Panc1 (cell line): ENCODE results near the gene NLRC5. TPM values are rescaled to one million over a fixed set of nuclear protein-coding genes. Genes with fewer than 3 reads are reported as not detected.

Experiments used
- ATAC-seq: fragments of 200-7000 bp; cut with Tn5 transposase; 2 replicates; pipeline ENCODE4 v1.9.1; 2020; ENCODE audit warnings: mild to moderate bottlenecking, moderate library complexity
- BruUV-seq: library from RNA; stranded (reverse); fragments of 400-500 nt; replicated peaks from 2 replicates; lab custom pipeline; 2021; lab: Mats Ljungman, UMichigan
- CTCF ChIA-PET: fragments of 300-600 bp; sonication (Branson Sonifier 250); formaldehyde crosslinking; loops from one replicate; lab custom pipeline; 2022; ENCODE audit warnings: antibody characterized with exemption; lab: Charles Lee
- POLR2A ChIA-PET: fragments of 300-600 bp; sonication (Branson Sonifier 250); formaldehyde crosslinking; loops from one replicate; lab custom pipeline; 2022; ENCODE audit warnings: antibody characterized with exemption; lab: Charles Lee
- DNase-seq: peaks from one replicate; pipeline ENCODE4 v3.0.0-alpha.2; 2010; ENCODE audit warnings: low read depth, low spot score
- H3K27ac ChIP-seq: 2 replicates; pipeline ENCODE4 v1.5.1; 2011; ENCODE audit warnings: mild to moderate bottlenecking, low read length, inconsistent platforms
- H3K27me3 ChIP-seq: fragments of 200-500 bp; sonication (Bioruptor generic); 2 replicates; pipeline ENCODE4 v1.6.0; 2014; ENCODE audit warnings: low read length, inconsistent platforms; ENCODE audit not compliant: control insufficient read depth, insufficient read depth
- H3K36me3 ChIP-seq: fragments of 200-500 bp; sonication (Bioruptor generic); 2 replicates; pipeline ENCODE4 v1.5.1; 2014; ENCODE audit warnings: inconsistent platforms, mild to moderate bottlenecking, low read length, moderate library complexity; ENCODE audit not compliant: control insufficient read depth, insufficient read depth
- H3K4me1 ChIP-seq: 2 replicates; pipeline ENCODE4 v1.5.1; 2011; ENCODE audit warnings: inconsistent platforms, mild to moderate bottlenecking, low read length, moderate library complexity; ENCODE audit not compliant: control insufficient read depth, insufficient read depth
- H3K4me3 ChIP-seq, 2 experiments: 2 replicates each; pipeline ENCODE4 v1.5.1; 2011 to 2012; ENCODE audit warnings: low read depth in 2 of 2, low read length in 2 of 2, mild to moderate bottlenecking in 2 of 2, inconsistent platforms in 1 of 2, moderate library complexity in 1 of 2
- H3K9me3 ChIP-seq: fragments of 200-500 bp; sonication (Bioruptor generic); 2 replicates; pipeline ENCODE4 v1.5.1; 2014; ENCODE audit warnings: low read depth, mild to moderate bottlenecking, inconsistent platforms, low read length, moderate library complexity; ENCODE audit not compliant: control insufficient read depth, insufficient read depth
- CTCF ChIP-seq: fragments of 450-650 bp; IDR thresholded peaks from 2 replicates; pipeline ENCODE4 v1.5.1; 2017; ENCODE audit warnings: mild to moderate bottlenecking
- POLR2AphosphoS5 ChIP-seq: IDR thresholded peaks from 2 replicates; pipeline ENCODE4 v1.6.1; 2012; ENCODE audit warnings: mild to moderate bottlenecking, low read depth, low read length, moderate library complexity
- REST ChIP-seq, 2 experiments: IDR thresholded peaks; 2 replicates each; pipeline ENCODE4 v1.6.1; 2011 to 2012; ENCODE audit warnings: low read depth in 2 of 2, control low read depth in 1 of 2, low read length in 1 of 2, mild to moderate bottlenecking in 1 of 2, moderate library complexity in 1 of 2; ENCODE audit not compliant: insufficient read depth in 1 of 2
- SIN3A ChIP-seq: IDR thresholded peaks from 2 replicates; pipeline ENCODE4 v1.6.1; 2012; ENCODE audit warnings: low read depth, mild to moderate bottlenecking, low read length, moderate library complexity, borderline replicate concordance; ENCODE audit not compliant: insufficient read depth
- TCF7L2 ChIP-seq: IDR thresholded peaks from 2 replicates; pipeline ENCODE4 v1.6.1; 2011; ENCODE audit warnings: mild to moderate bottlenecking, low read depth, low read length, inconsistent platforms
- in situ Hi-C: cut with HindIII; loops from 2 replicates; pipeline ENCODE4 v1.10.0; 2016; ENCODE audit warnings: low sequenced_read_pairs, low pct_unique_long_range_greater_than_20kb
- intact Hi-C: fragments of 100-400 bp; cut with micrococcal nuclease; formaldehyde crosslinking; loops from one replicate; pipeline ENCODE4 v1.10.0; 2022; ENCODE audit not compliant: unreplicated experiment
- total RNA-seq: library from RNA; stranded (reverse); gene quantifications from one replicate; pipeline ENCODE4 v1.2.1, GENCODE V29; 2021; ENCODE audit not compliant: unreplicated experiment

Gene NLRC5
- total RNA-seq, 1 experiment from 2014 or later, result 8.8 TPM

GRCh38 chr16:56970934-56971767 is 18.2 kb upstream of the NLRC5 start:
- H3K4me3 ChIP-seq, result no peak overlapping the region
- DNase-seq (no peak), ATAC-seq (peak; percentile 60; the same call in 1 of the 2 replicates)
- H3K27me3 ChIP-seq, result no peaks in the 10 kb centered on the region
- H3K4me1 ChIP-seq, result no peaks in the 10 kb centered on the region
- no peaks in the 10 kb centered on the region for H3K9me3 ChIP-seq
- BruUV-seq, result no TSS peak
- H3K36me3 ChIP-seq, result no peaks in the 10 kb centered on the region
- no peak overlapping the region for H3K27ac ChIP-seq
- ChIA-PET POLR2A (interaction anchor here (0.6 kb wide), 2 partner anchors 75 to 125 kb away, joined by 3 read pairs; no protein-coding TSS in a partner anchor), CTCF (no interaction called here)
- TF ChIP-seq SIN3A, result no peak
- TF ChIP-seq TCF7L2, result no peak
- TF ChIP-seq REST (IDR thresholded peaks at IDR 0.05; ENCODE audit: insufficient read depth in 1 of 2, low read depth in 2 of 2, low read length in 1 of 2), result no peak
- no peak for TF ChIP-seq CTCF
- TF ChIP-seq POLR2AphosphoS5, result no peak
- intact Hi-C loops (no loop called here), in situ Hi-C loops (no loop called here)

- H3K4me1 ChIP-seq, result no peaks in the 10 kb centered on the region
- no peak overlapping the region for H3K4me3 ChIP-seq
- BruUV-seq, result no TSS peak
- H3K27me3 ChIP-seq, result no peaks in the 10 kb centered on the region
- in situ Hi-C loops, result no loop called here
- no peak for DNase-seq
- H3K36me3 ChIP-seq, result no peaks in the 10 kb centered on the region
- intact Hi-C loops, result no loop called here
- ATAC-seq, result no peak
- ChIA-PET POLR2A (no interaction called here), CTCF (interaction anchor here (0.7 kb wide), 1 partner anchor 121 kb away, joined by 3 read pairs; the partner anchor contains the start of gene CPNE2)
- H3K27ac ChIP-seq, result no peak overlapping the region
- H3K9me3 ChIP-seq, result no peaks in the 10 kb centered on the region
- no peak for TF ChIP-seq CTCF
- TF ChIP-seq TCF7L2, result no peak
- TF ChIP-seq REST (IDR thresholded peaks at IDR 0.05; ENCODE audit: insufficient read depth in 1 of 2, low read depth in 2 of 2, low read length in 1 of 2), result no peak
- no peak for TF ChIP-seq SIN3A
- TF ChIP-seq POLR2AphosphoS5, result no peak
Measured at GRCh38 chr16:56971768-56972043, 17.7 kb upstream of the NLRC5 start.
